G401.6 (cell line): ENCODE data around the gene PIK3C2G.

Experiments used
- FAIRE-seq: peaks from 2 replicates; lab custom pipeline; 2012; peaks lifted over from hg19 to GRCh38; lab: Jason Lieb, UNC

The PIK3C2G gene

DNA sequence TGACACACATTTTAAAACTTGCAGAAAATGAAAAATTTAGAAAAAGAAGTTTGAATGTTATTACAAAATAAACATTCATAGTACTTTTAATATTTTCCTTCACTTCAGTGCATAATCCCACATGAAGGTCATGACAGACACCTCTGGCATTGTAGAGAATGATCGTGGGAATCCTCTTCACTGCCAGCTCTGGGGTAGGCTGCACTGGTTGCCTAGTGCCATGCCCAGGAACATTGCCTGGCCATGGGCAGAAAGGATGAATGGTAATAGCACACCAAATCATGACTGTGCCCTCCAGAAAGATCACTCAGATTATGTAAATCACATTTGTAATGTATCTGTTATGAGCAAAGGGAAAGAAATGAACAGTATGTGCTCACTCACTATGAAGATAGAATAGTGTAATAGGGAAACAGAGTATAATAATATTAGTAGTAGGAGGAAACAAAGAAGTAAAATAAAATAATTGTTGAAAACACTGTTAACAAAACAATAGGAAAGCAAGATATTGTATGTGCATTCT, 314.8 kb downstream of the PIK3C2G start:
- no peak for FAIRE-seq

DNA sequence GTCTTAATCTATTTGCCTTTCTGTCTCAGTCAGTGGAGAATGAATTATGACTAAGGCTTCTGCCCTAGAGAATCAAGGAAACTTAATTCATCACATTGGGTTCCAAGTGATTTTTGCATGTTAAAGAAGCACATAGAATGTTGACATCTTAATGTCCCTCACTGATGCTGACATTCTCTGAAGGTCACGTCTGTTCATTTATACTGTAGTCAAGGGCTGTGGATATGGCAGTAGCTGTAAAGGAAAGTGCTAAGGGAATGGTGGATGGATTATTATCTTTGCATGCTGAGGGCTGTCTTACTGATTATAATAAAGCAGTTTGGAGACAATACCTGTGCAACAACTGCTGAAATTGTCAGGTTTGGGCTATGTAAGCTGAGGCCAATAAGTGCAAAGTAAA, 315.3 kb downstream of the PIK3C2G start:
- FAIRE-seq = no peak

- no peak for FAIRE-seq
Measured at GRCh38 chr12:18578191-18578590, 316.9 kb downstream of the PIK3C2G start.

GRCh38 chr12:18580291-18580690, 319.0 kb downstream of the PIK3C2G start:
- FAIRE-seq = no peak

- FAIRE-seq = no peak
Measured at GRCh38 chr12:18580706-18581105, 319.4 kb downstream of the PIK3C2G start.

DNA sequence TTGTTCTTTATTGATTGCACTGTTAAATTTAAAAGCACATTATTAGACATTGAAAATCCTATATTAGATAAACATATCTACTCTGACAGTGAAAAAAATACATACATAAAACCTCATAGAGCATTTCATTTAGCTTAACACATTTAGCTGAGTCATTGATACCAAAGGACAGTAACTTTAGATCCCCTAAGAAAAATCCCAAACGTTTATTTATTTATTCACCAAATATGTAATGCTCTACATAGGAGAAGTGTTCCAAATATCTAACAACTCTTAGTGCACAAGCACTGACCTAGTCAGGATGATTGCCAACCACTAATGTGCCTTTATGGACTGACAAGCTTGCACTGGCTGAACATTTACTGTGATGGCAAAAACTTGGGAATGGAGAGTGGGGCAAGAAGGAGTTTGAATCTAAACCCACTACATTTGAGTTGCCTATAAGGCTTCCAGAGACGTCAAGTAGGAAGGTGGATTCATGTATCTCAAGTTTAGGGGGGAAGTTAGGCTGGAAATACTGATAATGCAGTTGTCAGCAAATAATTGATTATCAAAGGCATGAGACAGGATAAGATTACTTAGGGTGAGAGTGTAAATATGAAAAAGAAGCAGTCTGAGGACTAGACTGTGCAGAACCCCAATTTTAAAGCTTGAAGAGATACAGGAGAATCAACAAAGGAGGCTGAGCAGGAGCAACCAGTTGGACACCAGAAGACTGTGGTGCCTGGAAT, 320.1 kb downstream of the PIK3C2G start:
- FAIRE-seq = no peak

DNA sequence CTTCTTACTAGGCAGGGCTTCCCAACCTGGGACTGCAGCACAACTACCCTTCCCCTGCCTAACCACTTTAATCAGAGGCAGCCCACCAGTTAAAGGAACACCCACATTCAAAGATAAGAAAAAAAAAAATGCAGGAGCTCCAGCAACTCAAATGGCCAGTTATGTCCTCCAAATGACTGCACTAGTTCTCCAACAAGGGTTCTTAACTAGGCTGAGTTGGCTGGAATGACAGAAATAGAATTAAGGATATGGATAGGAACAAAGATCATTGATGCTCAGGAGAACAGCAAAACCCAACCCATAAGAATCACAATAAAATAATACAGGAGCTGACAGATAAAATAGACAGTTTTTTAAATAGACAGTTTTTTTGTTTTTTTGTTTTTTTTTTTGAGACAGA, 322.3 kb downstream of the PIK3C2G start:
- FAIRE-seq = no peak

DNA sequence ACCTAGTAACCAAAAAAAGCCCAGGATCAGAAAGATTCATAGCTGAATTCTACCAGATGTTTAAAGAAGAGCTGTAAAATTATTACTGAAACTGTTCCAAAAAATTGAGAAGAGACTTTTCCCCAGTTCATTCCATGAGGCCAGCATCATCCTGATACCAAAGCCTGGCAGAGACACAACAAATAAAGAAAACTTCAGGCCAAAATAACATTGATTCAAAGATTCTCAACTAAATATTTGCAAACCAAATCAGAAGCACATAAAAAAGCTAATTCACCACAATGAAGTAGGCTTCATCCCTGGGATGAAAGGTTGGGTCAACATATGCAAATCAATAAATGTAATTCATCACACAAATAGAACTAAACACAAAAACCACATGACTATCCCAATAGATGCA, 325.3 kb downstream of the PIK3C2G start:
- FAIRE-seq = no peak

DNA sequence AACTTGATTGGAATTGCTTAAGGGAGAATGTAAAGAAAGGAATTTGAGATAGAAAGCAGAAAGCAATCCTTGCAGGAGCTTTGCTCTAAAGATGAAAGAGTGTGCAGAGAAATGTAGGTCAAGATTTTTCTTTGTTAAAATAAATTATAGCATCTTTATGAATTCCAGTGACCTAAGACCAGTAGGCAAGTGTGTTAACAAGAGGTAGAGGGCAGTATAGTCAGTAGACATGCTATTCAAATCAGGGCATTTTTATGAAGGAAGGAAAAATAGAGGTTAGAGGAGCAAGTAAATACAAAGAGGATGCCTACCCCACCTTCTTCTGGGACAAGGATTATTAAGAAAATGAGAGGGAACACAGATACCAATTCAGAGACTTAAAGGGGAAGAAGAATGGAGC, 328.0 kb downstream of the PIK3C2G start:
- FAIRE-seq = no peak

- FAIRE-seq = no peak
Measured at GRCh38 chr12:18591473-18591872, 330.2 kb downstream of the PIK3C2G start.

- FAIRE-seq = no peak
Measured at GRCh38 chr12:18595412-18595811, 334.1 kb downstream of the PIK3C2G start.

- FAIRE-seq = no peak
Measured at GRCh38 chr12:18601962-18602361, 340.6 kb downstream of the PIK3C2G start.

GRCh38 chr12:18612971-18613370, 351.7 kb downstream of the PIK3C2G start:
- no peak for FAIRE-seq

GRCh38 chr12:18620986-18621385, 359.7 kb downstream of the PIK3C2G start:
- no peak for FAIRE-seq

- no peak for FAIRE-seq
Measured at GRCh38 chr12:18629445-18629844, 368.1 kb downstream of the PIK3C2G start.

GRCh38 chr12:18629916-18630315, 368.6 kb downstream of the PIK3C2G start:
- FAIRE-seq = no peak

GRCh38 chr12:18631339-18631738, 370.0 kb downstream of the PIK3C2G start:
- FAIRE-seq = no peak

DNA sequence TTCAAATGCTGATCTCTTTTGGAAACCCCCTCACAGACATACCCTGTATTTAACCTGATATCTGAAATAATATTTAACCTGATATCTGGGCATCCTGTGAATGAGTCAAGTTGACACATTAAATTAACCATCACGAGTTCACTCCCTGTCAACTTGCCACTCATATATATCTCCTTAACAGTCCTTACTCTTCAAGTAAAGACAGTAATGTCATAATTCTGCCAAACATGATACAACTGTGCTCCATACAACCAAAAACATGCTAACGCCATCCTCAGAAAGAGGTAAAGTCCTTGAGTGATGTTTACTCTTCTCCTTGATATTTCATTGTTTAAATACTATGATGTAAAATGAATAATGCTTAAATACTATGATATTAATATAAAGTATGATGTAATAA, 371.5 kb downstream of the PIK3C2G start:
- FAIRE-seq = no peak

DNA sequence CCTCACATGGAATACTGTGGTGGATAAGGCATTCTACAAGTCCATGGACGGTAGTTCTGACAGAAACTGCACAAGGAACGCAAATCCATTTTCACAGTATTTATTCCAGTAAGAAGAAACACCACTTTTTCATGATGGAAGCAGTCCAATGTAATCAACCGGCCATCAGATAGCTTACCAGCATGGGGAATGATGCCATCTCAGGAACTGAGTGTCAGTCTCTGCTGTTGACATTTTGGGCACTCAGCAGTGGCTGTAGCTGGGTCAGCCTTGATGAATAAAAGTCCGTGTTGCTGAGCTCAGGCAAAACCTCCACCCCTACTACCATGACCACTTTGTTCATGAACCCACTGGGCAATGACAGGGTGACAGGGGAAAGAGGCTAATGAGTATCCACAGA, 373.1 kb downstream of the PIK3C2G start:
- FAIRE-seq = no peak

GRCh38 chr12:18640321-18640955, 379.1 kb downstream of the PIK3C2G start:
- FAIRE-seq = no peak

DNA sequence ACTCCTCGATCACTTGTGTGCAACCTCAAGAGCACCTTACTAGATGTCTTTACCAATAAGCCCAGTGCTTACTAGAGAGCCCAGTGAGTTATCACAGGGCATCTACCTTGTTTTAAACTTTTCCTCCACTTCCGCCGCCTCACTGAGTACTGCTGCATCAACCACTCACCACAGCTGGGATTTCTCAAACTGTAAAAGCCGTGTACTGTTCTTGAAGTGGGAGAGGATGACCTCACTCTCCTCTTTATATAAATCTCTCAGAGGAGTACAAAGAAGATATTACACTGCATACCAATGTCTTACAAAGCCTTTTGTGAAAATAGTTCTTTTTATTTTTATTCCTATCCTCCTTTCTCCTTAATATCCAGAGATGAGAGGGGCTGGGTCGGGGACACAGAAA, 382.4 kb downstream of the PIK3C2G start:
- FAIRE-seq = no peak

DNA sequence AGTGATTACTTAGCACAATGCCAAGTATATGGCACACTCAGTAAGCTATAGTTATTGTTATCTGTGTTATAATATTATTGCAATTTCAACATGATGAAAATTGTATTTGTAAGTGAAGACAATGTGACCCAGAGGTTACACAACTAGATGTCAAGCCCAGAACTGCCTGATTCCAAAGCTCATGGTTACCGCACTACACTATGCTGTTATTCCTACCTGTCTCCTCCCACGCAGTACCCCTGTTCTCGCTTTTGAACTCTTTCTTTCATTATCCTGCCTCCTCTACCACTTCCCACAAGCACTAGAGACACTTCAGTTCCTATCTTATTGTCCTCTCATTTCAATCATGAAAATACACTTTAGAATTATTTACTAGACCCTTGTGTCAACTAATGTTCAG, 383.2 kb downstream of the PIK3C2G start:
- no peak for FAIRE-seq

GRCh38 chr12:18646286-18646890, 385.1 kb downstream of the PIK3C2G start:
- no peak for FAIRE-seq

DNA sequence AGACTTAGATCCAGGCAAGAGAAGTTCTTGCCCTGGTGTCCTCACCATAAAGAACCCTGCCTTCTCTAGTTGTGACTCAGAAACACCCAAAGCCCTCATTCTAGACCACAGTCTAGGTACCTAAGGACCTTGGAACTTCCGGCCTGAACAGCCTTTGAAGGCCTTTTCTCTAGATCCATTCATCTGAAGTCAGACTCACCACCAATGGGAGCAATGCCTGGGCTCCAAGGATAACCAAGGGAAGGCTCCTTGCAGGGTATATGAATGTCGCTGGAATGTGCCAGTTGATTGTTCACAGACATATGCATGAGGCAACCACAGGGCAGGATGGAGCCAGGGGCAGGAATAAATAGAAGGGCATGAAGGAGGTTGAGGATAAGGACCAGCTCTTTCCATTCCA, 390.2 kb downstream of the PIK3C2G start:
- FAIRE-seq = no peak
